Vagina (tissue), 2 donors: ENCODE measurements around the gene TRPC1. TPM values are rescaled to one million over a fixed set of nuclear protein-coding genes. Genes with fewer than 3 reads are reported as not detected.
A peak's percentile ranks its signal among the peaks of the same experiment; 100 is the strongest.

Source experiments
- DNase-seq, 2 donors: peaks; one replicate each; pipeline ENCODE4 v3.0.0-alpha.2; 2017; ENCODE audit errors: extremely low spot score in 2 of 2
- H3K27ac ChIP-seq: fragments of 200-600 bp; sonication (generic); one replicate; pipeline ENCODE4 v1.5.1; 2019
- H3K27me3 ChIP-seq: fragments of 200-600 bp; sonication (generic); one replicate; pipeline ENCODE4 v1.5.1; 2019
- H3K36me3 ChIP-seq, 2 donors: fragments of 200-600 bp; sonication (generic); one replicate each; pipeline ENCODE4 v1.5.1; 2017 to 2019
- H3K4me1 ChIP-seq: fragments of 200-600 bp; sonication (generic); one replicate; pipeline ENCODE4 v1.5.1; 2019
- H3K4me3 ChIP-seq, 2 donors: fragments of 200-600 bp; sonication (generic); 1 replicate in 1 of 2; 2 replicates in 1 of 2; pipeline ENCODE4 v1.5.1; 2016 to 2019
- H3K9me3 ChIP-seq: fragments of 200-600 bp; sonication (generic); one replicate; pipeline ENCODE4 v1.5.1; 2019
- CTCF ChIP-seq, 3 experiments: fragments of 450-650 bp in 2 of 3; fragments of 200-600 bp in 1 of 3; sonication (generic) in 1 of 3; IDR thresholded peaks; one replicate each; pipeline ENCODE4 v1.5.1; 2017 to 2019; ENCODE audit warnings: antibody characterized with exemption in 3 of 3, mild to moderate bottlenecking in 2 of 3, moderate library complexity in 2 of 3
- POLR2A ChIP-seq, 2 donors: fragments of 450-650 bp; IDR thresholded peaks; one replicate each; pipeline ENCODE4 v1.6.1; 2017; ENCODE audit warnings: antibody characterized with exemption in 2 of 2, mild to moderate bottlenecking in 2 of 2, moderate library complexity in 2 of 2
- POLR2AphosphoS5 ChIP-seq, 2 donors: sonication (generic); formaldehyde crosslinking; IDR thresholded peaks; one replicate each; pipeline ENCODE4 v1.9.0; 2017; ENCODE audit warnings: antibody characterized with exemption in 2 of 2, mild to moderate bottlenecking in 2 of 2, low read depth in 1 of 2; ENCODE audit not compliant: insufficient read depth in 1 of 2
- intact Hi-C: fragments of 100-400 bp; cut with DNase I; formaldehyde crosslinking; loops from one replicate; pipeline ENCODE4 v1.15.1; 2023
- total RNA-seq: library from RNA; depleted of rRNA; stranded (reverse); fragments of >200 nt; gene quantifications from one replicate; pipeline ENCODE4 v1.2.3, GENCODE V29; 2016

The TRPC1 gene
- total RNA-seq, 1 donor from 2014 or later = 12.0 TPM

- no peak overlapping the region for H3K4me3 ChIP-seq
- intact Hi-C loops = no loop called here
- TF ChIP-seq POLR2A (IDR thresholded peaks at IDR 0.05) (no peak), CTCF (IDR thresholded peaks at IDR 0.05) (no peak), POLR2AphosphoS5 (IDR thresholded peaks at IDR 0.05; ENCODE audit: insufficient read depth in 1 of 2, low read depth in 1 of 2) (no peak)
- H3K4me1 ChIP-seq = no peaks in the 10 kb centered on the region
- DNase-seq = no peak
- H3K27me3 ChIP-seq = no peaks in the 10 kb centered on the region
- no peaks in the 10 kb centered on the region for H3K9me3 ChIP-seq
- no peaks in the 10 kb centered on the region for H3K36me3 ChIP-seq
- H3K27ac ChIP-seq = no peak overlapping the region
Measured at GRCh38 chr3:142819179-142819578, 95.3 kb downstream of the TRPC1 start.

DNA sequence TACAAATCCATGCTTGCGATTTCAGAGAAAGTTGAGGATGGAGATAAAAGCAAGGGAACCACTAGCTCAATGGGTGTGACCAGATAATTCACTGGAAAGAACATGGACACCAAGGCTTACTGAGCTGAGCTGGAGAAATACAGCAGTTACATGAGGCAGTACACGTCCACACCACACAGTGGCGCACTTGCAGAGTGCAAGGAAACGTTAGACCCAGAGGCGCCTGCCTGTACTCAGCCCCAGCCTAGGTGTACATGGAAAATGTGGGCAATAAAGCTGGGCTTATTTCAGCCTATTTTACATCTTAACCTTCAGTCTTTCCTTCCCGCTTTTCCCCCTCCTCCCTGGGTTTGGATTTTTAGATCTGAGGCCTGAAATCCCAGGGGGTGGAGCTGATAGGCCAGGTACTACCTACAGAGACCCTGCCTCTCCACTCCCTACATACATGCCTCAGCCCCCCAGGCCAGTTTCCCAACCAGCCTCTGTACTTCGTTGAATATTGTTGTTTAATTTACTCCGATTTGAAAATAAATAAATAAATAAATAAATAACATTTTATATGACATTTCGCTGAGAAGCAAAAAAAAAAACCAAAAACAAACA is 105.0 kb downstream of the TRPC1 start:
- Histone ChIP-seq H3K4me1 (no peaks in the 10 kb centered on the region), H3K4me3 (no peak overlapping the region), H3K27me3 (no peaks in the 10 kb centered on the region), H3K36me3 (no peaks in the 10 kb centered on the region), H3K9me3 (no peaks in the 10 kb centered on the region), H3K27ac (no peak overlapping the region)
- intact Hi-C loops = no loop called here
- no peak for TF ChIP-seq POLR2AphosphoS5 (IDR thresholded peaks at IDR 0.05; ENCODE audit: insufficient read depth in 1 of 2, low read depth in 1 of 2)
- peak; percentile 31 to 79 (median 57) for TF ChIP-seq CTCF (IDR thresholded peaks at IDR 0.05)
- TF ChIP-seq POLR2A (IDR thresholded peaks at IDR 0.05) = no peak
- DNase-seq = no peak

DNA sequence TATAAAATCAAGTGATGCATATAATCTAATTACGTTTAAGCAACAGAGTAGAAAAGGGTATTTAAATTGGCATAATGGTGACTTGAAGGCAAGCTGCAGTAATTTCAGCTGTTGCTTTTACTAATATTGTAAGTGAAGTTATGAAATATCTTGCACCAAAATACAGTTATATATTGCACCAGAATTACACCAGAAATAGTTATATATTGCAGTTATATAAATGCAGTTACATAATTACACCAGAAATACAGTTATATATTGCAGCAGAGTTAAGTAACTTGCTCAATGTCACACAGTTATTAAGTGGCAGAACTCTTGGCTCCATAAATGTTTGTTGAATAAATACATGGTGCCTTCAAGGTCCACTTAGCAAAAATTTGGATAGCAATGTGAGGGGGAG is 113.7 kb downstream of the TRPC1 start:
- H3K36me3 ChIP-seq = no peaks in the 10 kb centered on the region
- H3K9me3 ChIP-seq = no peaks in the 10 kb centered on the region
- TF ChIP-seq POLR2AphosphoS5 (IDR thresholded peaks at IDR 0.05; ENCODE audit: insufficient read depth in 1 of 2, low read depth in 1 of 2) (no peak), CTCF (IDR thresholded peaks at IDR 0.05) (no peak), POLR2A (IDR thresholded peaks at IDR 0.05) (no peak)
- intact Hi-C loops = no loop called here
- no peaks in the 10 kb centered on the region for H3K27me3 ChIP-seq
- H3K4me3 ChIP-seq = no peak overlapping the region
- no peak for DNase-seq
- H3K27ac ChIP-seq = no peak overlapping the region
- no peaks in the 10 kb centered on the region for H3K4me1 ChIP-seq

DNA sequence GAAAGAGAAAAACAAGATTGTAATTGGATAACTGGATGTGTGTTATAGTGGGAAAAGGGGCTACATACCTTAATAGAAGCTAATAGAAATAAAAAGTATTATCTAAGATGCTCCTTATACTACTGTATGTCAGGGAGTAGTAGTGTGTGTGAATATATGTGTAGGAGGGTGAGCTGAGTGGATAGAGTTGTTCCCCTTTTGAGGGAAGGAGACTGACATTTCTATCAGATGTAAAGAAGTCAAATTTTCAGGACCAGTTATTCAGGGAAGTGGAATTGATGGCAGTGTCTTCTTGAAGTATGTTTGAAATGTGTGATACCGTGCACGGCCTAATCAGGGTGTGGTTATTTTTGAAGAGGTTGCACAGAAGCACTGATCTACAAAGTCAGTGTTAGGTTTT is 116.0 kb downstream of the TRPC1 start:
- no peaks in the 10 kb centered on the region for H3K27me3 ChIP-seq

More for the DNA sequence above, 116.0 kb downstream of the TRPC1 start:
- Histone ChIP-seq H3K27ac (no peak overlapping the region), H3K9me3 (no peaks in the 10 kb centered on the region), H3K36me3 (no peaks in the 10 kb centered on the region), H3K4me1 (no peaks in the 10 kb centered on the region), H3K4me3 (no peak overlapping the region)
- TF ChIP-seq POLR2A (IDR thresholded peaks at IDR 0.05) = no peak
- no peak for TF ChIP-seq POLR2AphosphoS5 (IDR thresholded peaks at IDR 0.05; ENCODE audit: insufficient read depth in 1 of 2, low read depth in 1 of 2)
- no peak for TF ChIP-seq CTCF (IDR thresholded peaks at IDR 0.05)
- no peak for DNase-seq
- intact Hi-C loops = no loop called here
